Measurements from ENCODE around the gene TRAPPC3L.

Gene TRAPPC3L

GRCh38 chr6:116514111-116514510 is 31.4 kb downstream of the TRAPPC3L start:
- H2AFZ ChIP-seq (ENCODE audit: insufficient read depth, low read length, poor library complexity) = no peak overlapping the region
- H3K79me2 ChIP-seq (ENCODE audit: control insufficient read depth, insufficient read depth, low read length, poor library complexity) = no peaks in the 10 kb centered on the region
- no peak overlapping the region for H4K12ac ChIP-seq (ENCODE audit: low read depth, low read length)
- no peak overlapping the region for H3K4me3 ChIP-seq (ENCODE audit: low read depth, low read length)
- H2AK5ac ChIP-seq (ENCODE audit: low read length) = no peak overlapping the region
- H3K79me1 ChIP-seq (ENCODE audit: low read length) = peaks cover 3% of the 10 kb centered on the region
- H3K27ac ChIP-seq (ENCODE audit: low read depth, low read length) = no peak overlapping the region
- no peak overlapping the region for H3K9ac ChIP-seq (ENCODE audit: low read length)
- no peaks in the 10 kb centered on the region for H3K36me3 ChIP-seq (ENCODE audit: control insufficient read depth in 1 of 2, insufficient read depth in 2 of 2, low read length in 2 of 2)
- no peak overlapping the region for H3K4me2 ChIP-seq (ENCODE audit: low read length)
- no CpG with 5 or more reads among the region's 4 CpGs for WGBS (ENCODE audit: extremely low coverage, insufficient coverage, insufficient read length)
- H4K8ac ChIP-seq (ENCODE audit: low read depth, low read length) = no peak overlapping the region
- H2BK12ac ChIP-seq (ENCODE audit: low read length) = no peak overlapping the region
- no peak for DNase-seq
- H3K18ac ChIP-seq (ENCODE audit: low read length) = no peak overlapping the region
- H3K4me1 ChIP-seq (ENCODE audit: control insufficient read depth in 1 of 2, insufficient read depth in 2 of 2, low read length in 2 of 2) = peaks cover 0 to 4% of the 10 kb centered on the region in 2 experiments
- no peak overlapping the region for H3K14ac ChIP-seq (ENCODE audit: low read length)
- H4K91ac ChIP-seq (ENCODE audit: low read depth, low read length) = no peak overlapping the region
- H3K9me3 ChIP-seq (ENCODE audit: insufficient read depth, low read depth, low read length) = no peaks in the 10 kb centered on the region
- H3K23ac ChIP-seq (ENCODE audit: low read length) = no peak overlapping the region
- H3K27me3 ChIP-seq (ENCODE audit: insufficient read depth, low read length) = no peaks in the 10 kb centered on the region
- no peak overlapping the region for H3K4ac ChIP-seq (ENCODE audit: low read depth, low read length)
- H2BK120ac ChIP-seq (ENCODE audit: insufficient read depth, low read length, poor library complexity) = no peak overlapping the region
- no peak overlapping the region for H2BK5ac ChIP-seq (ENCODE audit: low read depth, low read length, poor library complexity)

GRCh38 chr6:116513224-116513875 is 32.1 kb downstream of the TRAPPC3L start:
- Histone ChIP-seq H3K4me3 (ENCODE audit: low read depth, low read length) (no peak overlapping the region), H3K4ac (ENCODE audit: low read depth, low read length) (no peak overlapping the region), H4K12ac (ENCODE audit: low read depth, low read length) (no peak overlapping the region), H3K4me2 (ENCODE audit: low read length) (no peak overlapping the region), H2BK12ac (ENCODE audit: low read length) (no peak overlapping the region), H3K9ac (ENCODE audit: low read length) (no peak overlapping the region), H3K27me3 (ENCODE audit: insufficient read depth, low read length) (no peaks in the 10 kb centered on the region), H3K14ac (ENCODE audit: low read length) (no peak overlapping the region), H4K91ac (ENCODE audit: low read depth, low read length) (no peak overlapping the region), H2BK120ac (ENCODE audit: insufficient read depth, low read length, poor library complexity) (no peak overlapping the region), H3K27ac (ENCODE audit: low read depth, low read length) (no peak overlapping the region), H3K23ac (ENCODE audit: low read length) (no peak overlapping the region), H2AFZ (ENCODE audit: insufficient read depth, low read length, poor library complexity) (no peak overlapping the region), H4K8ac (ENCODE audit: low read depth, low read length) (no peak overlapping the region), H3K79me1 (ENCODE audit: low read length) (peaks cover 3% of the 10 kb centered on the region), H3K18ac (ENCODE audit: low read length) (no peak overlapping the region), H2BK5ac (ENCODE audit: low read depth, low read length, poor library complexity) (no peak overlapping the region), H3K36me3 (ENCODE audit: control insufficient read depth in 1 of 2, insufficient read depth in 2 of 2, low read length in 2 of 2) (no peaks in the 10 kb centered on the region), H3K79me2 (ENCODE audit: control insufficient read depth, insufficient read depth, low read length, poor library complexity) (no peaks in the 10 kb centered on the region), H3K9me3 (ENCODE audit: insufficient read depth, low read depth, low read length) (no peaks in the 10 kb centered on the region), H2AK5ac (ENCODE audit: low read length) (no peak overlapping the region), H3K4me1 (ENCODE audit: control insufficient read depth in 1 of 2, insufficient read depth in 2 of 2, low read length in 2 of 2) (peaks cover 0 to 4% of the 10 kb centered on the region in 2 experiments)
- WGBS (ENCODE audit: extremely low coverage, insufficient coverage, insufficient read length) = no CpG with 5 or more reads among the region's 2 CpGs
- DNase-seq = peak; percentile 11 to 20

GRCh38 chr6:116512734-116513133 is 32.8 kb downstream of the TRAPPC3L start:
- H2BK120ac ChIP-seq (ENCODE audit: insufficient read depth, low read length, poor library complexity) = no peak overlapping the region
- no peak overlapping the region for H3K18ac ChIP-seq (ENCODE audit: low read length)
- H3K14ac ChIP-seq (ENCODE audit: low read length) = no peak overlapping the region
- H3K36me3 ChIP-seq (ENCODE audit: control insufficient read depth in 1 of 2, insufficient read depth in 2 of 2, low read length in 2 of 2) = no peaks in the 10 kb centered on the region
- no peak overlapping the region for H3K27ac ChIP-seq (ENCODE audit: low read depth, low read length)
- H3K4ac ChIP-seq (ENCODE audit: low read depth, low read length) = no peak overlapping the region
- H2BK12ac ChIP-seq (ENCODE audit: low read length) = no peak overlapping the region
- H3K4me2 ChIP-seq (ENCODE audit: low read length) = no peak overlapping the region
- H3K79me1 ChIP-seq (ENCODE audit: low read length) = peaks cover 3% of the 10 kb centered on the region
- no peaks in the 10 kb centered on the region for H3K27me3 ChIP-seq (ENCODE audit: insufficient read depth, low read length)
- H3K9ac ChIP-seq (ENCODE audit: low read length) = no peak overlapping the region
- H2AFZ ChIP-seq (ENCODE audit: insufficient read depth, low read length, poor library complexity) = no peak overlapping the region
- no peaks in the 10 kb centered on the region for H3K79me2 ChIP-seq (ENCODE audit: control insufficient read depth, insufficient read depth, low read length, poor library complexity)
- H3K4me1 ChIP-seq (ENCODE audit: control insufficient read depth in 1 of 2, insufficient read depth in 2 of 2, low read length in 2 of 2) = peaks cover 0 to 4% of the 10 kb centered on the region in 2 experiments
- H4K8ac ChIP-seq (ENCODE audit: low read depth, low read length) = no peak overlapping the region
- no peak for DNase-seq
- H2AK5ac ChIP-seq (ENCODE audit: low read length) = no peak overlapping the region
- H3K4me3 ChIP-seq (ENCODE audit: low read depth, low read length) = no peak overlapping the region
- no peak overlapping the region for H2BK5ac ChIP-seq (ENCODE audit: low read depth, low read length, poor library complexity)
- H4K91ac ChIP-seq (ENCODE audit: low read depth, low read length) = no peak overlapping the region
- H3K9me3 ChIP-seq (ENCODE audit: insufficient read depth, low read depth, low read length) = no peaks in the 10 kb centered on the region
- no peak overlapping the region for H3K23ac ChIP-seq (ENCODE audit: low read length)
- H4K12ac ChIP-seq (ENCODE audit: low read depth, low read length) = no peak overlapping the region

GRCh38 chr6:116512111-116512559 is 33.3 kb downstream of the TRAPPC3L start:
- H2BK5ac ChIP-seq (ENCODE audit: low read depth, low read length, poor library complexity) = peak overlapping the region; percentile 42
- H2AFZ ChIP-seq (ENCODE audit: insufficient read depth, low read length, poor library complexity) = peak overlapping the region; percentile 12
- no peak overlapping the region for H3K23ac ChIP-seq (ENCODE audit: low read length)
- H3K9ac ChIP-seq (ENCODE audit: low read length) = no peak overlapping the region
- peak overlapping the region; percentile 12 for H3K27ac ChIP-seq (ENCODE audit: low read depth, low read length)
- H4K12ac ChIP-seq (ENCODE audit: low read depth, low read length) = no peak overlapping the region
- H3K79me1 ChIP-seq (ENCODE audit: low read length) = peaks cover 3% of the 10 kb centered on the region
- peak overlapping the region; percentile 2 for H2BK120ac ChIP-seq (ENCODE audit: insufficient read depth, low read length, poor library complexity)
- DNase-seq = no peak
- peak overlapping the region; percentile 37 for H4K8ac ChIP-seq (ENCODE audit: low read depth, low read length)
- no peak overlapping the region for H3K4ac ChIP-seq (ENCODE audit: low read depth, low read length)
- no peaks in the 10 kb centered on the region for H3K27me3 ChIP-seq (ENCODE audit: insufficient read depth, low read length)
- no peak overlapping the region for H3K18ac ChIP-seq (ENCODE audit: low read length)
- H3K79me2 ChIP-seq (ENCODE audit: control insufficient read depth, insufficient read depth, low read length, poor library complexity) = no peaks in the 10 kb centered on the region
- no peak overlapping the region for H2AK5ac ChIP-seq (ENCODE audit: low read length)
- no peak overlapping the region for H3K4me3 ChIP-seq (ENCODE audit: low read depth, low read length)
- peak overlapping the region; percentile 37 for H2BK12ac ChIP-seq (ENCODE audit: low read length)
- H4K91ac ChIP-seq (ENCODE audit: low read depth, low read length) = no peak overlapping the region
- H3K4me1 ChIP-seq (ENCODE audit: control insufficient read depth in 1 of 2, insufficient read depth in 2 of 2, low read length in 2 of 2) = peaks cover 0 to 4% of the 10 kb centered on the region in 2 experiments
- H3K9me3 ChIP-seq (ENCODE audit: insufficient read depth, low read depth, low read length) = no peaks in the 10 kb centered on the region
- no peaks in the 10 kb centered on the region for H3K36me3 ChIP-seq (ENCODE audit: control insufficient read depth in 1 of 2, insufficient read depth in 2 of 2, low read length in 2 of 2)
- no CpG with 5 or more reads among the region's 4 CpGs for WGBS (ENCODE audit: extremely low coverage, insufficient coverage, insufficient read length)
- no peak overlapping the region for H3K4me2 ChIP-seq (ENCODE audit: low read length)
- no peak overlapping the region for H3K14ac ChIP-seq (ENCODE audit: low read length)
